COLO668 (cell line): ENCODE data around the gene ARHGEF35.
"Not testable (repeated sequence)": the region's sequence is repeated elsewhere in the genome, so short reads cannot be mapped to it uniquely, and the experiment has no call there.

ENCODE experiments used
- DNase-seq: peaks from one replicate; lab custom pipeline; 2025; ENCODE audit not compliant: unreplicated experiment; lab: John Stamatoyannopoulos, UW

ARHGEF35 gene

DNA sequence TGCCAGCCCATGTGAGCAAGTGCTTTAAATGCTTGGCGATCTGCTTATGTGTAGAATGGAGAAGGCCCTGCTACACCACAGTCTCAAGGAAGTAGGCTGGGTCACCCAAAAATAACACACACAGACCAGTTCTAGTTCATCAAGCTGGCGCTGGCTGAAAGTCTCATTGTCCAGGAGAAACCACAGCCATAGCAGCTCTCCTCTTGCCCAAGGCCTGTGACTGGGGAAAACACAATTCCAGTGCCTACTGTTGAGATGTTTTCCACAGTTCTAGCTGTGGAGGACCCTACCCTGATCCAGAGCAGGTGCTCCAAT lies 16.5 kb downstream of the ARHGEF35 start:
- not testable (repeated sequence) for DNase-seq

DNA sequence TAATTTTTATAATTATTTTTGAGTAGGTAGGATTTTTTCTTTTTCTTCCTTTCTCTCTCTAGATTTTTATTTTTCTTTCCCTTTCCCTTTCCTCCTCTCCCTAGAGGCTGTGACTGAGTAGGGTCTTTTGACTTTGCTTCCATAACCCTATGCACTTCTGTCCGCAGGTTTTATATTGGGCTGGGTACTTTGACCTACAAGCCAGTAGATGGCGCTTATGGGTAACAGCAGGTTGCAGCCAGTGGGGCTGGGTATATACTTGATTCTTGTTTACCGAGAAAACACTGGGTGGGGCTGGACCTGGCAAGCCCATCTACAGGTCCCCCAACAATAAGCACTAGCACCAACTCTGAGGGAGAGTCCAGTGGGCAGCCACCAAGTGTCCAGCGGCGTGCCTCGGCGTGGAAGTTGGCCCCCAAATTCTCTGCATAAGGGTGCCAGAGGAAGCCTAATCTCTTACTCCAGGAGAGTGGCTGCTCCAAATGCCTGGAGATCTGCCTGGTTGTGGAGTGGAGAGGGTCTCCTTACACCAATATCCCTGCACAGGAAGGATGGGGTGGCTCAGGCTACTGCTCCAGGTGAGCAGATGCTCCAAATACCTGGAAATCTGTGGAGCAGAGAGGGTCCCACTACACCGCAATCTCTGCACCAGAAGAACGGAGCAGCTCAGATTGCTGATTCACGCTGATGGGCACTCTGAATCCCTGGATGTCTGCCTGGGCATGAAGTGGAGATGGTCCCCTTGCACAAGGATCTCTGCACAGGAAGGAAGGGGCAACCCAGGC lies 17.1 kb downstream of the ARHGEF35 start:
- DNase-seq = not testable (repeated sequence)

- no peak for DNase-seq
Measured at GRCh38 chr7:144174613-144175012, 21.0 kb downstream of the ARHGEF35 start.

DNA sequence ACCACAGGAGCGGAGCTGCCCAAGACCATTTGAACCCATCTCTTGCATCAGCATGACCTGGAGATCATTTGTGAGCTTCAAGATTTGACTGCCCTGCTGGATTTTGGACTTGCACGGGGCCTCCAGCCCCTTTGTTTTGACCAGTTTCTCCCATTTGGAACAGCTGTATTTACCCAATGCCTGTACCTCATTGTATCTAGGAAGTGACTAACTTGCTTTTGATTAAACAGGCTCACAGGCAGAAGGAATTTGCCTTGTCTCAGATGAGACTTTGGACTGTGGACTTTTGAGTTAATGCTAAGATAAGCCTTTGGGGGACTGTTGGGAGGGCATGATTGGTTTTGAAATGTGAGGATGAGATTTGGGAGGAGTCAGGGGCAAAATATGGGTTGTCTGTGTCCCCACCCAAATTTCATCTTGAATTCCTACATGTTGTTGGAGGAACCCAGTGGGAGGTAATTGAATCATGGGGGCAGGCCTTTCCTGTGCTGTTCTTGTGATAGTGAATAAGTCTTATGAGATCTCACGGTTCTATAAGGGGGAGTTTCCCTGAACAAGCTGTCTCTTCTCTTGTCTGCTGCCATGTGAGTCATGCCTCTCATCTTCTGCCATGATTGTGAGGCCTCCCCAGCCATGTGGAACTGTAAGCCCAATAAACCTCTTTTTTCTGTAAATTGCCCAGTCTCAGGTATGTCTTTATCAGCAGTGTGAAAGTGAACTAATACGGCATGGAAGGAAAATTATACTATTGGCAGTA lies 23.9 kb downstream of the ARHGEF35 start:
- DNase-seq = not testable (repeated sequence)

- DNase-seq = no peak
Measured at GRCh38 chr7:144164784-144165183, 30.8 kb downstream of the ARHGEF35 start.

- DNase-seq = no peak
Measured at GRCh38 chr7:144158861-144159260, 36.8 kb downstream of the ARHGEF35 start.

- DNase-seq = no peak
Measured at GRCh38 chr7:144148224-144148827, 47.3 kb downstream of the ARHGEF35 start.

- DNase-seq = no peak
Measured at GRCh38 chr7:144144426-144144825, 51.2 kb downstream of the ARHGEF35 start.

DNA sequence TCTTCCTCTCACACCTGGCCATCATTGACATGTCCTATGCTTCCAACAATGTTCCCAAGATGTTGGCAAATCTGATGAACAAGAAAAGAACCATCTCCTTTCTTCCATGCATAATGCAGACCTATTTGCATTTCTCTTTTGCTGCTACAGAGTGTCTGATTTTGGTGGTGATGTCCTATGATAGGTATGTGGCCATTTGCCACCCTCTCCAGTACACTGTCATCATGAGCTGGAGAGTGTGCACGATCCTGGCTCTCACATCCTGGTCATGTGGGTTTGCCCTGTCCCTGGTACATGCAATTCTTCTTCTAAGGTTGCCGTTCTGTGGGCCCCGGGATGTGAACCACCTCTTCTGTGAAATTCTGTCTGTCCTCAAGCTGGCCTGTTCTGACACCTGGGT lies 53.4 kb downstream of the ARHGEF35 start:
- no peak for DNase-seq

DNA sequence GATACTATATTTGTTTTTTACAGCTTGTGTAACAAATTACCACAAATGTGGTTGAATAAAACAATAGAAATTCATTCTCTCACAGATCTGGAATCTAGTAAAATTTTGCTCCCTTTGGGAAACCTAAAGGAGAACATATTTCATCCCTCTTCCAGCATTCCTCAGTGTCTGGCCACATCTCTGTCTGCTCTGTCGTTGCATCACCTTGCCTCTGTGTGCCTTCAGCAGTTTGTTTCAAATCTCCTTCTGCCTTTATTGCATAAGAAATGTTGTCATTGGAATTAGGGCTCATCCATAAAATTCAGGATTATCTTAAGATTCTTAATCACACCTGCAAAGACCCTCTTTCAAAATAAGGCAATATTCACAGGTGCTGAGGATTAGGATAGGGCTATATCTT lies 58.1 kb downstream of the ARHGEF35 start:
- no peak for DNase-seq
